Mesothelial cell of epicardium (in vitro differentiated cells): ENCODE results near the gene CBLC. TPM values are rescaled to one million over a fixed set of nuclear protein-coding genes. Genes with fewer than 3 reads are reported as not detected.

Experiments used
- DNase-seq, 2 experiments: peaks; one replicate each; pipeline ENCODE4 v3.0.0; 2021; ENCODE audit warnings: low spot score in 2 of 2; ENCODE audit not compliant: unreplicated experiment in 2 of 2
- H3K27ac Mint-ChIP-seq: 2 replicates; pipeline ENCODE4 v1.8.0; 2021; ENCODE audit warnings: mixed read lengths
- H3K27me3 Mint-ChIP-seq: 2 replicates; pipeline ENCODE4 v1.8.0; 2021; ENCODE audit warnings: low read depth, mixed read lengths
- H3K36me3 Mint-ChIP-seq: 2 replicates; pipeline ENCODE4 v1.8.0; 2021; ENCODE audit warnings: mixed read lengths
- H3K4me1 Mint-ChIP-seq: 2 replicates; pipeline ENCODE4 v1.8.0; 2021; ENCODE audit warnings: mixed read lengths
- H3K4me3 Mint-ChIP-seq: 2 replicates; pipeline ENCODE4 v1.8.0; 2021; ENCODE audit warnings: mild to moderate bottlenecking, moderate library complexity, mixed read lengths
- H3K9me3 Mint-ChIP-seq: 2 replicates; pipeline ENCODE4 v1.8.0; 2021; ENCODE audit warnings: mixed read lengths
- CTCF ChIP-seq: fragments of 200-600 bp; sonication (generic); IDR thresholded peaks from one replicate; pipeline ENCODE4 v1.5.0; 2021; ENCODE audit warnings: antibody characterized with exemption; ENCODE audit not compliant: unreplicated experiment
- microRNA-seq: library from miRNA; unstranded; fragments of <30 nt; microRNA quantifications from one replicate; pipeline ENCODE4 v1.2.0, GENCODE V29; 2021; ENCODE audit warnings: inconsistent platforms, mixed read lengths
- total RNA-seq: library from RNA; stranded (reverse); gene quantifications from 3 replicates; pipeline ENCODE4 v1.2.1, GENCODE V29; 2021

The CBLC gene
- total RNA-seq, 1 donor from 2014 or later: 8.8 TPM

- Mint-ChIP-seq H3K9me3 (no peaks in the 10 kb centered on the region), H3K4me1 (peaks cover 39% of the 10 kb centered on the region), H3K27ac (peak overlapping the region; percentile 100), H3K36me3 (peaks cover 3% of the 10 kb centered on the region), H3K27me3 (no peaks in the 10 kb centered on the region), H3K4me3 (peak overlapping the region; percentile 99)
- peak in 1 of 2 experiments; percentile 59 for DNase-seq
- TF ChIP-seq CTCF: no peak
These were observed 70.5 kb downstream of the CBLC start for GRCh38 chr19:44848036-44848811.

- peaks cover 39% of the 10 kb centered on the region for H3K4me1 Mint-ChIP-seq
- TF ChIP-seq CTCF: no peak
- H3K4me3 Mint-ChIP-seq: peak overlapping the region; percentile 99
- peak in 1 of 2 experiments; percentile 57 for DNase-seq
- no peaks in the 10 kb centered on the region for H3K27me3 Mint-ChIP-seq
- H3K9me3 Mint-ChIP-seq: no peaks in the 10 kb centered on the region
- peak overlapping the region; percentile 100 for H3K27ac Mint-ChIP-seq
- peaks cover 6% of the 10 kb centered on the region for H3K36me3 Mint-ChIP-seq
These were observed 71.2 kb downstream of the CBLC start for GRCh38 chr19:44848812-44849447.

Small RNAs within 50 kb of the gene (microRNA-seq; reads per million reads assigned to microRNA genes)
- not detected for gene MIR8085

Other genes with a start within 250 kb of the CBLC start
- gene CEACAM20, start 248.2 kb upstream of the CBLC start, total RNA-seq: not detected in 3 replicates
- gene IGSF23, start 164.3 kb upstream of the CBLC start, total RNA-seq: not detected in 3 replicates
- 26.8 to 29.1 TPM (median 28.5 TPM) in 3 replicates for gene PVR, start 134.0 kb upstream of the CBLC start, total RNA-seq
- gene CEACAM19, start 106.4 kb upstream of the CBLC start, total RNA-seq: 10.2 to 11.2 TPM (median 11.0 TPM) in 3 replicates
- gene CEACAM16, start 78.7 kb upstream of the CBLC start, total RNA-seq: not detected in 3 replicates
- gene BCL3, start 29.2 kb upstream of the CBLC start, total RNA-seq: 14.9 to 21.5 TPM (median 20.1 TPM) in 3 replicates
- gene BCAM, start 31.2 kb downstream of the CBLC start, total RNA-seq: 346 to 378 TPM (median 355 TPM) in 3 replicates
- gene NECTIN2, start 68.4 kb downstream of the CBLC start, total RNA-seq: 291 to 300 TPM (median 299 TPM) in 3 replicates
- 47.7 to 49.8 TPM (median 47.8 TPM) in 3 replicates for gene TOMM40, start 113.4 kb downstream of the CBLC start, total RNA-seq
- 285 to 290 TPM (median 289 TPM) in 3 replicates for gene APOE, start 127.9 kb downstream of the CBLC start, total RNA-seq
- 18.6 to 20.0 TPM (median 18.6 TPM) in 3 replicates for gene APOC1, start 136.7 kb downstream of the CBLC start, total RNA-seq
- not detected in 3 replicates for gene APOC4, start 164.3 kb downstream of the CBLC start, total RNA-seq
- gene APOC2, start 168.2 kb downstream of the CBLC start, total RNA-seq: not detected in 3 replicates
- 85.6 to 89.6 TPM (median 85.6 TPM) in 3 replicates for gene CLPTM1, start 177.5 kb downstream of the CBLC start, total RNA-seq
- gene RELB, start 223.6 kb downstream of the CBLC start, total RNA-seq: 18.5 to 20.8 TPM (median 18.7 TPM) in 3 replicates